ENCODE measurements around the gene SLC26A1. TPM values are rescaled to one million over a fixed set of nuclear protein-coding genes. Genes with fewer than 3 reads are reported as not detected.

SLC26A1 gene
- total RNA-seq, 3 donors from 2014 or later = 0.33 to 0.48 (median 0.44) TPM

DNA sequence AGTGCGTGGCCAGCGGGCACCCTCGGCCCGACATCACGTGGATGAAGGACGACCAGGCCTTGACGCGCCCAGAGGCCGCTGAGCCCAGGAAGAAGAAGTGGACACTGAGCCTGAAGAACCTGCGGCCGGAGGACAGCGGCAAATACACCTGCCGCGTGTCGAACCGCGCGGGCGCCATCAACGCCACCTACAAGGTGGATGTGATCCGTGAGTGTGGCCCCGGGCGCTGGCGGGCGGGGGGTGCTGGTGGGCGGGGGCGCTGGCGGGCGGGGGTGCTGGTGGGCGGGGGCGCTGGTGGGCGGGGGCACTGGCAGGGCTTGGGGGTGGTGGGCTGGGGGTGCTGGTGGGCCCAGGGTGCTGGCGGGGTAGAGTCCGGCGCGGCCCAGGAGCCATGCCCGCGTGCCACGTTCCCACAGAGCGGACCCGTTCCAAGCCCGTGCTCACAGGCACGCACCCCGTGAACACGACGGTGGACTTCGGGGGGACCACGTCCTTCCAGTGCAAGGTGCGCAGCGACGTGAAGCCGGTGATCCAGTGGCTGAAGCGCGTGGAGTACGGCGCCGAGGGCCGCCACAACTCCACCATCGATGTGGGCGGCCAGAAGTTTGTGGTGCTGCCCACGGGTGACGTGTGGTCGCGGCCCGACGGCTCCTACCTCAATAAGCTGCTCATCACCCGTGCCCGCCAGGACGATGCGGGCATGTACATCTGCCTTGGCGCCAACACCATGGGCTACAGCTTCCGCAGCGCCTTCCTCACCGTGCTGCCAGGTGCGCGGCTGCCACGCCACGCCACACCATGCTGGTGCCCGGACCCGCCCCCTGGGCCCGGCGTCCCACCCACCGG is 30.9 kb upstream of the SLC26A1 start:
- no peak for DNase-seq (ENCODE audit: low spot score in 2 of 2)
- Histone ChIP-seq H3K4me1 (no peaks in the 10 kb centered on the region), H3K36me3 (no peaks in the 10 kb centered on the region), H3K4me3 (no peak overlapping the region), H3K9me3 (no peaks in the 10 kb centered on the region), H3K27ac (no peak overlapping the region), H3K27me3 (no peaks in the 10 kb centered on the region)
- intact Hi-C loops (cut with DNase I; ENCODE audit: low total_unique reads) = no loop called here
- TF ChIP-seq, protein P1, sequence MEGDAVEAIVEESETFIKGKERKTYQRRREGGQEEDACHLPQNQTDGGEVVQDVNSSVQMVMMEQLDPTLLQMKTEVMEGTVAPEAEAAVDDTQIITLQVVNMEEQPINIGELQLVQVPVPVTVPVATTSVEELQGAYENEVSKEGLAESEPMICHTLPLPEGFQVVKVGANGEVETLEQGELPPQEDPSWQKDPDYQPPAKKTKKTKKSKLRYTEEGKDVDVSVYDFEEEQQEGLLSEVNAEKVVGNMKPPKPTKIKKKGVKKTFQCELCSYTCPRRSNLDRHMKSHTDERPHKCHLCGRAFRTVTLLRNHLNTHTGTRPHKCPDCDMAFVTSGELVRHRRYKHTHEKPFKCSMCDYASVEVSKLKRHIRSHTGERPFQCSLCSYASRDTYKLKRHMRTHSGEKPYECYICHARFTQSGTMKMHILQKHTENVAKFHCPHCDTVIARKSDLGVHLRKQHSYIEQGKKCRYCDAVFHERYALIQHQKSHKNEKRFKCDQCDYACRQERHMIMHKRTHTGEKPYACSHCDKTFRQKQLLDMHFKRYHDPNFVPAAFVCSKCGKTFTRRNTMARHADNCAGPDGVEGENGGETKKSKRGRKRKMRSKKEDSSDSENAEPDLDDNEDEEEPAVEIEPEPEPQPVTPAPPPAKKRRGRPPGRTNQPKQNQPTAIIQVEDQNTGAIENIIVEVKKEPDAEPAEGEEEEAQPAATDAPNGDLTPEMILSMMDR (IDR thresholded peaks at IDR 0.05) = no peak
- TF ChIP-seq POLR2AphosphoS5 (IDR thresholded peaks at IDR 0.05) (no peak), POLR2A (IDR thresholded peaks at IDR 0.05) (no peak)

DNA sequence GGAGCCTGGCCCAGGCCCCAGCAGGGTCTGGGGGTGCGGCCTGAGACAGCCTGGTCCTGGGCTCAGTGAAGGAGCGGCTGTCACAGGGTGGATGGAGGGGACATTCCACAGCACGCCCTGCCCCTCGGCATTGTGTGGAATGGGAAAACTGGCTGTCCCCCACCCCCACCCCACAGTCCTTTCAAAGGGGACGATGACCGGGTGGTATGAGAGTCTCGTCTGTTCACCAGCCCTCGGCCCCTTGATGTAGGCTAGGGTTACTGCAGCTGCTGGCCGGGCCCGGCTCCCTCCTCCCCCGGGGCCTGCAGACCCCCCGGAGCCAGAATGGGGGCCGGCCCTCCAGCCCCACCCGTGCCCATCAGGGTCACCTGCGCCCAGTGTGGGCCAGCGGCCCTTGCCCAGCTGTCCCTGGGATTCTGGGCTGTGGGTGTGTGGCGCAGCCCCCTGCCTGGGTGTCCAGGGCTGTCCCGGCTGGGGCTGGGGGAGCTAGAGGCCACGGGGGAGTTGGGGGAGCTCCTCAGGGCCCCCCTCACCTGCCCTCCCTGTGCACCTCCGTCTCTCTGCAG is 30.0 kb upstream of the SLC26A1 start:
- Histone ChIP-seq H3K27me3 (no peaks in the 10 kb centered on the region), H3K4me1 (no peaks in the 10 kb centered on the region), H3K4me3 (no peak overlapping the region), H3K9me3 (no peaks in the 10 kb centered on the region), H3K27ac (no peak overlapping the region), H3K36me3 (no peaks in the 10 kb centered on the region)
- intact Hi-C loops (cut with DNase I; ENCODE audit: low total_unique reads) = no loop called here
- no peak for DNase-seq (ENCODE audit: low spot score in 2 of 2)
- TF ChIP-seq, protein P1 (IDR thresholded peaks at IDR 0.05) = no peak
- TF ChIP-seq POLR2A (IDR thresholded peaks at IDR 0.05) (no peak), POLR2AphosphoS5 (IDR thresholded peaks at IDR 0.05) (no peak)

DNA sequence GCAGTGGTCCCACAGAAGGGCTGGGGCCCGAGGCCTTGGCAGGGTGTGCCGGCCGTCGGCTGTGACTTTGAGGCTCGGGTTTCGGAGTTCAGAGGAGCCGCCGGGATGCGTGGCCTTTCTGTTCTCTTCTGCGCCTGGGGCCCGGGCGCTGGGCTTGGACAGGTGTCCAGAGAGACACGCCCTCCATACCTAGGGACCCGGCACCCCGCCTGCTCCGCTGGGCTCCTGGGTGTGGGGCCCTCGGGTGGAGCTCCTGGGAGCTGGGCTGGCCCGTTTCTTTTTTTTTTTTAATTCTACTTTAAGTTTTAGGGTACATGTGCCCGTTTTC is 29.5 kb upstream of the SLC26A1 start:
- intact Hi-C loops (cut with DNase I; ENCODE audit: low total_unique reads) = no loop called here
- DNase-seq (ENCODE audit: low spot score in 2 of 2) = no peak
- TF ChIP-seq POLR2AphosphoS5 (IDR thresholded peaks at IDR 0.05) = no peak
- TF ChIP-seq, protein P1 (IDR thresholded peaks at IDR 0.05) = no peak
- TF ChIP-seq POLR2A (IDR thresholded peaks at IDR 0.05) = no peak

DNA sequence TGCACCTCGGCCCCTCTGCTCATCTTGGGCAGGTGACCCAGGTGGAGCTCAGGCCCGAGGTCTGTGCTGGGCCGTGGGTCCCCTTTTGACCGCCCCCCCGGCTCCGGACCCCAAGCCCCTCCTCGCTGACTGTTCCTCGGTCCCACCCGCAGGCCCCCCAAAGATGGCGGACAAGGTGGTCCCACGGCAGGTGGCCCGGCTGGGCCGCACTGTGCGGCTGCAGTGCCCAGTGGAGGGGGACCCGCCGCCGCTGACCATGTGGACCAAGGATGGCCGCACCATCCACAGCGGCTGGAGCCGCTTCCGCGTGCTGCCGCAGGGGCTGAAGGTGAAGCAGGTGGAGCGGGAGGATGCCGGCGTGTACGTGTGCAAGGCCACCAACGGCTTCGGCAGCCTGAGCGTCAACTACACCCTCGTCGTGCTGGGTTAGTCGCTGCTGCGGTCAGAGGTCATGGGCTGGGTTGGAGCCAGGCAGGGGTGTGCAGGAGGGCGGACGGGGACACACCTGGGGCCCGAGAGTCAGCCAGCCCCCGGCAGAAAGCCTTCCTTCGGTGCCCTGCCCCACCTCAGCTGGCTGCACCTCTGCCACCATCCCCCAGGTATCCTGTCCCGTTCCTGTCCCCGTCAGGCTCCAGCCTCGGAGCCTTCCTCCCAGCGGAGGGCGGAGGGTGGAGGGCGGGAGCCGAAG is 29.0 kb upstream of the SLC26A1 start:
- intact Hi-C loops (cut with DNase I; ENCODE audit: low total_unique reads) = no loop called here
- Histone ChIP-seq H3K27ac (no peak overlapping the region), H3K4me3 (no peak overlapping the region), H3K36me3 (no peaks in the 10 kb centered on the region), H3K27me3 (no peaks in the 10 kb centered on the region), H3K9me3 (no peaks in the 10 kb centered on the region), H3K4me1 (no peaks in the 10 kb centered on the region)
- TF ChIP-seq POLR2A (IDR thresholded peaks at IDR 0.05) (no peak), POLR2AphosphoS5 (IDR thresholded peaks at IDR 0.05) (no peak)
- TF ChIP-seq, protein P1 (IDR thresholded peaks at IDR 0.05) = no peak
- DNase-seq (ENCODE audit: low spot score in 2 of 2) = no peak

More for the DNA sequence above, 29.5 kb upstream of the SLC26A1 start:
- Histone ChIP-seq H3K4me1 (no peaks in the 10 kb centered on the region), H3K4me3 (no peak overlapping the region), H3K27me3 (no peaks in the 10 kb centered on the region), H3K9me3 (no peaks in the 10 kb centered on the region), H3K27ac (no peak overlapping the region), H3K36me3 (no peaks in the 10 kb centered on the region)
